Measurements from ENCODE around the gene SORCS2.

- TF ChIP-seq CTCF (IDR thresholded peaks at IDR 0.05) (no peak), POLR2AphosphoS5 (IDR thresholded peaks at IDR 0.05; ENCODE audit: low read depth, low read length) (no peak), TCF7L2 (IDR thresholded peaks at IDR 0.05; ENCODE audit: low read depth, low read length) (no peak)
Measured at GRCh38 chr4:7714176-7714575, 521.8 kb downstream of the SORCS2 start.

All from Panc1 (cell line).